Measurements from ENCODE around the gene SPTBN1.

SPTBN1 gene

GRCh38 chr2:54435325-54436226, 20.6 kb upstream of the SPTBN1 start:
- DNase-seq (ENCODE audit: low read depth), result no peak
- no peak overlapping the region for H3K4me3 ChIP-seq (ENCODE audit: low read depth, low read length)
- TF ChIP-seq CTCF (IDR thresholded peaks at IDR 0.05; ENCODE audit: low read depth, low read length), result no peak
- no peak for TF ChIP-seq MYC (IDR thresholded peaks at IDR 0.05; ENCODE audit: low read depth, low read length)
- TF ChIP-seq, protein P1, sequence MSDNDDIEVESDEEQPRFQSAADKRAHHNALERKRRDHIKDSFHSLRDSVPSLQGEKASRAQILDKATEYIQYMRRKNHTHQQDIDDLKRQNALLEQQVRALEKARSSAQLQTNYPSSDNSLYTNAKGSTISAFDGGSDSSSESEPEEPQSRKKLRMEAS (IDR thresholded peaks at IDR 0.05; ENCODE audit: low read depth, low read length), result no peak
- TF ChIP-seq POLR2A (IDR thresholded peaks at IDR 0.05; ENCODE audit: extremely low read depth, insufficient read length), result no peak

- no peak overlapping the region for H3K4me3 ChIP-seq (ENCODE audit: low read depth, low read length)
- TF ChIP-seq MYC (IDR thresholded peaks at IDR 0.05; ENCODE audit: low read depth, low read length), result no peak
- TF ChIP-seq, protein P1 (IDR thresholded peaks at IDR 0.05; ENCODE audit: low read depth, low read length), result no peak
- no peak for TF ChIP-seq POLR2A (IDR thresholded peaks at IDR 0.05; ENCODE audit: extremely low read depth, insufficient read length)
- no peak for TF ChIP-seq CTCF (IDR thresholded peaks at IDR 0.05; ENCODE audit: low read depth, low read length)
- DNase-seq (ENCODE audit: low read depth), result no peak
These were observed 18.5 kb upstream of the SPTBN1 start for GRCh38 chr2:54437588-54437987.

DNA sequence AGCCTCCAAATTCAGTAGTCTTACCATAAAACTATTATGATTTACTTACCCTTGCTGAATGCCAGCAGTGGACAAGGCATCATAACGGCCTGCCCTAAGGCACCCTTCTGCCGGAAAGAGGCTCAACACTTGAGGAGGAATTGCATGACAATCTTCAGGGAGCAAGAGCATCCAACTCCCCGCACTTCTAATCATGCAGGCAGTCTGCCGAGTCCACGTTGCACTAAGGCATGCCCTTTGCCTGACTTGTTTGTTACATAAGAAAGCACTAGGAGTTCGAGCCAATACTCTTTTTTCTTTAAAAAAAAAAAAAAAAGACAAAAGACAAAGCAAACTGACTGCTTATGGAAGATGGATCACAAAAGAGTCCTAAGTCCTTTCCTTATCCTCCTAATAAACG, 17.9 kb upstream of the SPTBN1 start:
- TF ChIP-seq MYC (IDR thresholded peaks at IDR 0.05; ENCODE audit: low read depth, low read length), result no peak
- no peak for TF ChIP-seq POLR2A (IDR thresholded peaks at IDR 0.05; ENCODE audit: extremely low read depth, insufficient read length)
- TF ChIP-seq, protein P1 (IDR thresholded peaks at IDR 0.05; ENCODE audit: low read depth, low read length), result no peak
- TF ChIP-seq CTCF (IDR thresholded peaks at IDR 0.05; ENCODE audit: low read depth, low read length), result no peak
- DNase-seq (ENCODE audit: low read depth), result no peak
- no peak overlapping the region for H3K4me3 ChIP-seq (ENCODE audit: low read depth, low read length)

DNA sequence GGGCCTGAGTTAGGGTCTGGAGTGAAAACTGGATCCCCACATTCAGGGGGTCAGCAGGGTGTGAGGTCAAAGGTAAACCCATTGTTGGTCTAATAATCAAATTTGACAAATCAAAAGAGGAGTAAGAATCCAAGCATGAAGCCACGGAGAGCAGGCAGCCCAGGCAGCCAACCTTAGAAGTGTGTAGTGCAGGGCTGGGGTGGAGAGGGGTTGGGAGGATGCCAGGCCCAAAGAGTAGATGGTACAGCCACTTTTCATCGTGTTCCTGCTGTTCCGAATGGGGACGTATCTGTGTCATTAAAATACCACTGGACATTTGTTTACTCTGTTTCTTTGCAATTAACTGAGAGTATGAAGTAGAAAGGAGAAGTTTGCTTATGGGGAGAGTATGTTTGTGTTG, 16.5 kb upstream of the SPTBN1 start:
- no peak for DNase-seq (ENCODE audit: low read depth)
- no peak overlapping the region for H3K4me3 ChIP-seq (ENCODE audit: low read depth, low read length)
- TF ChIP-seq, protein P1 (IDR thresholded peaks at IDR 0.05; ENCODE audit: low read depth, low read length), result no peak
- no peak for TF ChIP-seq POLR2A (IDR thresholded peaks at IDR 0.05; ENCODE audit: extremely low read depth, insufficient read length)
- no peak for TF ChIP-seq CTCF (IDR thresholded peaks at IDR 0.05; ENCODE audit: low read depth, low read length)
- TF ChIP-seq MYC (IDR thresholded peaks at IDR 0.05; ENCODE audit: low read depth, low read length), result no peak

DNA sequence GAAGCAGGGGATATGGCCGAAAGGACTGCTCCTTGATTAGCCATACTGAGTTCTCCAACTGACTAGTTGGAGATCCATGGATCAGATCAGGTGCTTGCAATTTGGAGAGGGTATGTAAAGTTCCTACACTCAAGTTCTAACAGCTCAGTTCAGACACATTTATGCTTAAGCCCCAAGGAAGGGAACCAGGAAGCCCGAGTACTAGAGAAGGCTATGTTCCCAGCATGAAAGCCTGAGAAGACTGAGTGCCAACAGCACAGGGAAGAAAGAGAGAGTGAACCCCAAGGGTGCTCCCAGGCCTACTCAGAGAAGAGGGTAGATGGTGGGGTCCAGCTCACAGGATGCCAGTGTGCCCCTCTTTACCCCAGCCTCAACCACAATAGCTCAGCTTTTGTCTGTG, 16.1 kb upstream of the SPTBN1 start:
- H3K4me3 ChIP-seq (ENCODE audit: low read depth, low read length), result no peak overlapping the region
- no peak for TF ChIP-seq CTCF (IDR thresholded peaks at IDR 0.05; ENCODE audit: low read depth, low read length)
- TF ChIP-seq, protein P1 (IDR thresholded peaks at IDR 0.05; ENCODE audit: low read depth, low read length), result no peak
- no peak for TF ChIP-seq POLR2A (IDR thresholded peaks at IDR 0.05; ENCODE audit: extremely low read depth, insufficient read length)
- no peak for TF ChIP-seq MYC (IDR thresholded peaks at IDR 0.05; ENCODE audit: low read depth, low read length)
- no peak for DNase-seq (ENCODE audit: low read depth)
